Ascending aorta (tissue), 2 donors: ENCODE data around the gene IFITM1. TPM values are rescaled to one million over a fixed set of nuclear protein-coding genes. Genes with fewer than 3 reads are reported as not detected.
A peak's percentile ranks its signal among the peaks of the same experiment; 100 is the strongest.
"Not testable (repeated sequence)": the region's sequence is repeated elsewhere in the genome, so short reads cannot be mapped to it uniquely, and the experiment has no call there.

Source experiments
- DNase-seq, 2 donors: peaks; one replicate each; pipeline ENCODE4 v3.0.0-alpha.2; 2019; ENCODE audit warnings: low spot score in 2 of 2
- H3K27ac ChIP-seq, 2 donors: fragments of 200-600 bp; sonication (generic); one replicate each; pipeline ENCODE4 v1.5.1; 2016 to 2017; ENCODE audit warnings: mild to moderate bottlenecking in 1 of 2
- H3K27me3 ChIP-seq: fragments of 200-600 bp; sonication (generic); one replicate; pipeline ENCODE4 v1.5.1; 2017
- H3K36me3 ChIP-seq, 2 donors: fragments of 200-600 bp; sonication (generic); one replicate each; pipeline ENCODE4 v1.5.1; 2016
- H3K4me1 ChIP-seq, 2 donors: fragments of 200-600 bp; sonication (generic); one replicate each; pipeline ENCODE4 v1.5.1; 2016 to 2017; ENCODE audit warnings: mild to moderate bottlenecking in 1 of 2
- H3K4me3 ChIP-seq, 2 donors: fragments of 200-600 bp; sonication (generic); one replicate each; pipeline ENCODE4 v1.5.1; 2016 to 2017; ENCODE audit warnings: mild to moderate bottlenecking in 1 of 2
- H3K9me3 ChIP-seq, 2 donors: fragments of 200-600 bp; sonication (generic); one replicate each; pipeline ENCODE4 v1.5.1; 2016
- intact Hi-C: fragments of 100-400 bp; cut with DNase I; formaldehyde crosslinking; loops from one replicate; pipeline ENCODE4 v1.15.1; 2023
- total RNA-seq: library from RNA; depleted of rRNA; stranded (reverse); fragments of >200 nt; gene quantifications from one replicate; pipeline ENCODE4 v1.1.0, GENCODE V29; 2016
- TF ChIP-seq, protein P1 (sequence below), 3 experiments: fragments of 200-600 bp in 2 of 3; fragments of 450-650 bp in 1 of 3; sonication (generic) in 2 of 3; IDR thresholded peaks; one replicate each; pipeline ENCODE4 v1.5.1; 2016 to 2019; ENCODE audit warnings: antibody characterized with exemption in 3 of 3, mild to moderate bottlenecking in 1 of 3, moderate library complexity in 1 of 3

Gene IFITM1
- total RNA-seq, 1 donor from 2014 or later, result 650 TPM

DNA sequence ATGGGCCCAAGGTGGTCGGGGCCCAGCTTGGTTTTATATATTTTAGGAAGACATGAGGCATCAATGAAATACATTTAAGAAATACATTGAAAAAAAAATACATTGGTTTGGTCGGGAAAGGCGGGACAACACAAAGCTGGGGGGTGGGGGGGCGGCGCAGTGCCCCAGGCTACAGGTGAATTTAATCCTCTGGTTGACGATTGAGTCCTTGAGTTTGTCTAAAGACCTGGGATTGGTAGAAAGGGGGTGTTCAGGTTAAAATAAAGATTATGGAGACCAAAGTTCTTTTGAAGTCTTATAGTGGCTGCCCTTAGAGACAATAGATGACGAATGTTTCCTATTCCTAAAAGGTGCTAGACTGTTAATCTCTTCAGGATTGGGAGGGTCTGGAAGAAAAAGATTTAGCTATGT lies 3.1 kb downstream of the IFITM1 start:
- no peak for DNase-seq
- Histone ChIP-seq H3K4me1 (peaks cover 0 to 7% of the 10 kb centered on the region in 2 donors), H3K27ac (peak overlapping the region; percentile 61 to 66), H3K9me3 (no peaks in the 10 kb centered on the region), H3K36me3 (no peaks in the 10 kb centered on the region), H3K27me3 (no peaks in the 10 kb centered on the region), H3K4me3 (peak overlapping the region; percentile 47 to 53)
- intact Hi-C loops, result no loop called here
- TF ChIP-seq, protein P1, sequence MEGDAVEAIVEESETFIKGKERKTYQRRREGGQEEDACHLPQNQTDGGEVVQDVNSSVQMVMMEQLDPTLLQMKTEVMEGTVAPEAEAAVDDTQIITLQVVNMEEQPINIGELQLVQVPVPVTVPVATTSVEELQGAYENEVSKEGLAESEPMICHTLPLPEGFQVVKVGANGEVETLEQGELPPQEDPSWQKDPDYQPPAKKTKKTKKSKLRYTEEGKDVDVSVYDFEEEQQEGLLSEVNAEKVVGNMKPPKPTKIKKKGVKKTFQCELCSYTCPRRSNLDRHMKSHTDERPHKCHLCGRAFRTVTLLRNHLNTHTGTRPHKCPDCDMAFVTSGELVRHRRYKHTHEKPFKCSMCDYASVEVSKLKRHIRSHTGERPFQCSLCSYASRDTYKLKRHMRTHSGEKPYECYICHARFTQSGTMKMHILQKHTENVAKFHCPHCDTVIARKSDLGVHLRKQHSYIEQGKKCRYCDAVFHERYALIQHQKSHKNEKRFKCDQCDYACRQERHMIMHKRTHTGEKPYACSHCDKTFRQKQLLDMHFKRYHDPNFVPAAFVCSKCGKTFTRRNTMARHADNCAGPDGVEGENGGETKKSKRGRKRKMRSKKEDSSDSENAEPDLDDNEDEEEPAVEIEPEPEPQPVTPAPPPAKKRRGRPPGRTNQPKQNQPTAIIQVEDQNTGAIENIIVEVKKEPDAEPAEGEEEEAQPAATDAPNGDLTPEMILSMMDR (IDR thresholded peaks at IDR 0.05), result no peak

DNA sequence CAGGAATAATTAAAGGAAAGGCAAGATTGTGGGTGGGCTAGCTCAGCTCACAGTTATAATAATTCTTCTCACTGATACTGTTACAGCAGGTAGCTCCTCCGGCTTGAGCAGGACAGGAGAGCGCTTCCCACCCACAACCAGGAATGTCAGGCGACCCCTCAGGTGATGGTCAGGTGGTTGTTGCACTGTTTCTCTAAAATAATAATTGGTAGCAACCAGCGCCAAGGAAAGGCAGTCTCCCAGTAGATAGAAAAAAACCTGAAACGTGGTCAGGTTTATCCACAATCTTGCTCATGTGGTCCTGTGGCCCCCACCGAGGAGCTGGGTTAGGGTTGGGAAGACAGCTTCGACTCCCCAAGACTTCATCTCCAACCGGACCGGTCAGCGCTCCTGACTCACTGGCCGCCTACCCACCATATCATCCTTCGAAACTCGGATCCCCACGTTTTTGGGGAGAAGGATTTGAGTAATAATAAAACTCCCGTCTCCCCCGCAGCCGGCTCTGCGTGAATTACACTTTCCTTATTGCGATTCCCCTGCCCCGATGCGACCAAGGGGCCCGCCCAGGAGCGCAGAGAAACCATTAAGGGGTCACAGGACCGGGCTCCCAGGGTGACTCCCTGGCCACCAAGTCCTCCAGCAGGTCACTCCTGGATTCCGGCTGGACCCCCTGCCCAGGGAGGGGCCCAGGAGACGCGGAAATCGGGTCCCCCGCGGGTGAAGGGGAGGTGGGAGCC lies 4.0 kb downstream of the IFITM1 start:
- H3K9me3 ChIP-seq, DNase-seq, H3K36me3 ChIP-seq, H3K27me3 ChIP-seq, H3K4me1 ChIP-seq, intact Hi-C loops: not testable (repeated sequence)
- Histone ChIP-seq H3K27ac (peak overlapping the region; percentile 45 to 61), H3K4me3 (peak overlapping the region in 1 of 2 donors; percentile 53)

DNA sequence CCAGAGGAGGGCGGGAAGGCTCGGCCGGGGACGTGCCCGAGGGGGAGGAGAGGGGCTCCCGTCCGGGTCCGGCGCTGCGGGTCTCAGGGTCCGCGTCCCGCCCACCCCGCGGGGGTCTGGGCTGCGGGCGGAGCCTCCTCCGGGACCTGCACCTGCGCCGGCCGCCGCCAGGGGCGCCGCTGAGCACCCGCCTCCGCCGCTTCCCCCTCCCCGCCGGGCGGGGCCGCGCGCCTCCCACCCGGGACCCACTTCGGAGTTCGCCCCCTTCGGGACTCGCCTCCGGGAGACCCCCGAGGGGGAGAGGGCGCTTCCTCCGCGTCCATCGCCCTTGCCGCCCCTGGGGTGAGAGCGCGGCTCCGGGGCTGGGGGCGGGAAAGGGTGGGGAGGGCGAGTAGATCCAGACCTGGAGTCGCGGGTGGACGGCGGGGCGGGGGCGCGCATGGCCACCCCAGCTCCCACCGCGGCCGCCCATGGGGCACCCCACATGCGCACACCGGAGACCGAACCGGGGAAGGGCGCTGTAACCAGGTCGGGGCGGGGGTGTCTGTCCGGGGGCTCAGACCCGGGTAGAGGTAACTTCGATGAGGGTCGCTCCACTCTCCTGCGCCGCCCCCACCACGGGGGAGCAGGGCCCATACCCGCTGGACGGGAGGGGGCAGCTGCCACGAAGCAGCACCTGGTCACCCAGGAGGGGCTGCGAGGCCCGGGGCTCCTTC lies 4.7 kb downstream of the IFITM1 start:
- H3K27ac ChIP-seq, result peak overlapping the region; percentile 92 to 94
- H3K9me3 ChIP-seq, H3K36me3 ChIP-seq, intact Hi-C loops, DNase-seq, H3K27me3 ChIP-seq, H3K4me1 ChIP-seq: not testable (repeated sequence)
- peak overlapping the region; percentile 51 to 83 for H3K4me3 ChIP-seq

DNA sequence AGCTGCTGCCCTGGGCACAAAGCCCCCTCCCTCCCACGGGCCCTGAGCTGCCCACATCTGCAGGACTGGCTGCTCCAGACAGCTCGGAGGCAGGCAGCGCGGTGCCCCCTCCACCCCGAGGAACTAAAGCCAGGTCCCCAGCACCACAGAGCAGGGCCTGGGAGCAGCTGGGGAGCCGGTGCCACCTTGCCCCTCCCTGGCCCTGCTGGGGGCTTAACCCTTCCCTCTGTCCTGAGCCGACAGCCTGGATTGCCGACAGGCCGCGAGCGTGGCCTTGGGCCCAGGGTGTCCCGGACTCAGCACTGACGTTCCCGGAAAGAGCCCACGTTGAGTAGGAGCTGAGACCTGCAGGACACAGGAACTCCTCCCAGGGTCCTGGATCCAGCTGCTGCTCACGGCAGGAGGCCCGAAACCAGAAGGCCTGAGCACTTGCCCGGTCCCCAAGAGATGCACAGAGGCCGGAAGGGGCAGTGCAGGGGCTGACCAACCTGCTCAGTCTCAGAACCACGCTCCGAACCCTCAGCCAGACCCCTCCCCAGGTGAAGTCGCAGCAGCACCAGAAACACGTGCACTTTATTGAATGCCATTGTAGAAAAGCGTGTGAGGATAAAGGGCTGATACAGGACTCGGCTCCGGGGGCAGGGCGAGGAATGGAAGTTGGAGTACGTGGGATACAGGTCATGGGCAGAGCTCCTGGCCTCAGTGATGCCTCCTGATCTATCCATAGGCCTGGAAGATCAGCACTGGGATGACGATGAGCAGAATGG lies 5.5 kb downstream of the IFITM1 start:
- DNase-seq, result peak in 1 of 2 donors; percentile 72
- H3K4me1 ChIP-seq, H3K27me3 ChIP-seq, intact Hi-C loops, H3K36me3 ChIP-seq, H3K9me3 ChIP-seq: not testable (repeated sequence)
- peak overlapping the region; percentile 51 to 83 for H3K4me3 ChIP-seq
- peak overlapping the region; percentile 92 to 94 for H3K27ac ChIP-seq
- TF ChIP-seq, protein P1 (IDR thresholded peaks at IDR 0.05), result peak in 1 of 3 experiments; percentile 15

DNA sequence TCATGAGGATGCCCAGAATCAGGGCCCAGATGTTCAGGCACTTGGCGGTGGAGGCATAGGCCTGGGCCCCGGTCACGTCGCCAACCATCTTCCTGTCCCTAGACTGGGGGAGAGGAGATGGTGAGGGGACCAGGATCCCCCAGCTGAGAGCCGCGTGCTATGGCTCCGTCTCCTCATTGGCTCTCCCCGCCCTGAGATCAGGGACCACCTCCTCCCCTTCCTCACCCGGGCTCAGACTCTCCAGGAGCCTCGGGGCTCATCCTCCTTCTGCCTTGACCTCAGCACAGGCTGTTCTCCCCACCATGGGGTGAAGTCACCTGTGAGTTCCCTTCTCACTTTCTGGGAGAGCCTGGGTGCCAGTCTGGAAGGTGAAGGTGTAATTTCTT lies 6.0 kb downstream of the IFITM1 start:
- H3K27me3 ChIP-seq, H3K9me3 ChIP-seq, H3K4me1 ChIP-seq, DNase-seq, H3K36me3 ChIP-seq: not testable (repeated sequence)
- Histone ChIP-seq H3K27ac (peak overlapping the region; percentile 92 to 94), H3K4me3 (peak overlapping the region; percentile 56 to 83)
- intact Hi-C loops, result loop anchor here (1.0 kb wide), 1 partner anchor 35 kb away; no protein-coding TSS in a partner anchor

DNA sequence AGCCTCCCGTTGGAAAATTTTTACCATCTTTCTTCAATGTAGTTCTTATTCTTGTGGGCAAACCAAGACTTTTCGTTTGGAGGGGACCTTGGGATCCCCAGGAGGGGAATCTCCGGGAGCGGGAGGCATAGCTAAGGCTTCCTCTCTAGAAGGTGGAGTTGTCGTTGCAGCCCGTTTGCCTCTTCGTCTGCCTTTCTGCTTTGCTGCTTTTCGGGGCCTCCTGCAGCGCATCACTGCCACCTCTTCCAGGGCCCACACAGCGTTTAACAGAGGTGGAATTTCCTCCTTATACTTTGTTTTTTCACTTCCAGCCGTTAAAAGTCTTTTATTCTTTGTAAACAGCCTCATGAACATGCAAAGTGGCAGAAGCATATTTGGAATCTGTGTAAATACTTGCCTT lies 10.3 kb downstream of the IFITM1 start:
- no peak for DNase-seq
- no peak overlapping the region for H3K4me3 ChIP-seq
- no peaks in the 10 kb centered on the region for H3K36me3 ChIP-seq
- no peaks in the 10 kb centered on the region for H3K9me3 ChIP-seq
- H3K27me3 ChIP-seq, result no peaks in the 10 kb centered on the region
- TF ChIP-seq, protein P1 (IDR thresholded peaks at IDR 0.05), result no peak
- peak overlapping the region; percentile 76 to 88 for H3K27ac ChIP-seq
- peaks cover 9 to 26% of the 10 kb centered on the region in 2 donors for H3K4me1 ChIP-seq
- intact Hi-C loops, result loop anchor here (1.0 kb wide), 1 partner anchor 31 kb away; no protein-coding TSS in a partner anchor

DNA sequence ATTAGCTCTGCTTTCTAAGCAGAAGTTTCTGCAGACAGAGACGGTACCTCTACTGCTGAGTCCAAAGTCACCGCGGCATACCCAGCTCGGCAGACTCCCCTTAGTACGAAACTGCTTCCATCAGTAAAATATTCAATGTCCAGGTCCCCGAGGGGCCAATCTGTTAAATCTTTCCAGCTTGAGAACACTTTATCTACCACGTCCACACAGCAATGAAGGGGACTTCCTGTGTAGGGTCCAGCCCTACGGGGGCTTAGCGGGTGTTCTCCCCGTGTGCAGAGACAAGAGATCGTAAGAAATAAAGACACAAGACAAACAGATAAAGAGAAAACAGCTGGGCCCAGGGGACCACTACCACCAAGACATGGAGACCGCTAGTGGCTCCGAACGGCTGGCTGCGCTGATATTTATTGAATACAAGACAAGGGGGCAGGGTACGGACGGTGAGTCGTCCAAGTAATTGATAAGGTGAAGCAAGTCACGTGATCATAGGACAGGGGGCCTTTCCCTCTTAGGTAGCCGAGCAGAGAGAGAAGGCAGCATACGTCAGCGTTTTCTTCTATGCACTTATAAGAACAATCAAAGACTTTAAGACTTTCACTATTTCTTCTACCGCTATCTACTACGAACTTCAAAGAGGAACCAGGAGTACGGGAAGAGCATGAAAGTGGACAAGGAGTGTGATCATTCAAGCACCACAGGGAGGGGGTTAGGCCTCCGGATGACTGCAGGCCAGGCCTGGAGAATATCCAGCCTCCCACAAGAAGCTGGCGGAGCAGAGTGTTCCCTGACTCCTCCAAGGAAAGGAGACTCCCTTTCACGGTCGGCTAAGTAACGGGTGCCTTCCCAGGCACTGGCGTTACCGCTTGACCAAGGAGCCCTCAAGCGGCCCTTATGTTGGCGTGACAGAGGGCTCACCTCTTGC lies 11.0 kb downstream of the IFITM1 start:
- DNase-seq, result peak in 1 of 2 donors; percentile 84
- Histone ChIP-seq H3K27ac (peak overlapping the region; percentile 76 to 88), H3K4me1 (peaks cover 9 to 26% of the 10 kb centered on the region in 2 donors)
- not testable (repeated sequence) for H3K9me3 ChIP-seq, H3K36me3 ChIP-seq, H3K27me3 ChIP-seq, H3K4me3 ChIP-seq
- intact Hi-C loops, result loop anchor here (1.0 kb wide), 1 partner anchor 30 kb away; no protein-coding TSS in a partner anchor
